ENCODE data around the gene RNGTT.

RNGTT gene

DNA sequence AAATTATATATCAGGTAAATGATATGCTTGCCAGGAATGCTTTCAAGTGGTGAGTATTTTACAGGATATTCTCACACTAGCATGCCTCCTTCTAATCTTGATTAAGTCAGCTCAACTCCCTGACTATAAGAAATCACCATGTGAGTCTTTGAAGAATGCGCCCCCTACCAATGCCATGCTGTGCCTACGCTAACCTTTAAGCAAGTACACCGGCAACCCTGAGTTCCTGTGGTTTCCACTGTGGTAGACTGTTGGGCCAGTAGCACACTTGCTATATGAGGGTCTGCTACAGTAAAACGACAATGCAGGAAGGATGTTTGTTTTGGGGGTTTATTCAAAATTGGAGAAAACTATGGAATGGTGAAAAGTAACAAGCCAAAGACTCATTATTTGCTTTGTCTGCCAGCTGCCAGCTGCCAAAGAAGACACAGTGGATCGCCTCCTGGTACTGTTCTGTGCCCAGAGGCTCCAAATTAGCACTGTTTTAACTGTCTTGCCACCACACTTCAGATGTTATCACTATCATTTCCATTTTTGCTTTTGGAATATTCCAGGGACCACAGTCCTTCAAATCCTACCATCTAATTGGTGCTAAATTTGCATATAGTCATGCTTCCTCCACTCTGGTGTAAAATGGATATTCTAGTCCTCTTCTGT, 333.5 kb downstream of the RNGTT start:
- no peaks in the 10 kb centered on the region for H3K27me3 ChIP-seq (ENCODE audit: control insufficient read depth in 2 of 2, insufficient read depth in 2 of 2, low read length in 2 of 2)
- H3K36me3 ChIP-seq (ENCODE audit: control insufficient read depth in 2 of 2, insufficient read depth in 2 of 2, low read length in 2 of 2), result no peaks in the 10 kb centered on the region
- H3K4me1 ChIP-seq (ENCODE audit: control insufficient read depth in 2 of 2, insufficient read depth in 2 of 2, low read length in 2 of 2), result no peaks in the 10 kb centered on the region

GRCh38 chr6:88626460-88626859, 337.0 kb downstream of the RNGTT start:
- Histone ChIP-seq H3K36me3 (ENCODE audit: control insufficient read depth in 2 of 2, insufficient read depth in 2 of 2, low read length in 2 of 2) (no peaks in the 10 kb centered on the region), H3K9me3 (ENCODE audit: control insufficient read depth in 2 of 2, low read length in 2 of 2) (no peaks in the 10 kb centered on the region), H3K4me1 (ENCODE audit: control insufficient read depth in 2 of 2, insufficient read depth in 2 of 2, low read length in 2 of 2) (no peaks in the 10 kb centered on the region), H3K9ac (ENCODE audit: low read depth in 1 of 2, low read length in 2 of 2) (no peak overlapping the region), H3K27me3 (ENCODE audit: control insufficient read depth in 2 of 2, insufficient read depth in 2 of 2, low read length in 2 of 2) (no peaks in the 10 kb centered on the region), H3K27ac (ENCODE audit: low read depth in 2 of 2, low read length in 2 of 2) (no peak overlapping the region), H3K4me3 (ENCODE audit: low read length in 2 of 2) (no peak overlapping the region)

More for the DNA sequence above, 333.5 kb downstream of the RNGTT start:
- Histone ChIP-seq H3K9ac (ENCODE audit: low read depth in 1 of 2, low read length in 2 of 2) (no peak overlapping the region), H3K4me3 (ENCODE audit: low read length in 2 of 2) (no peak overlapping the region), H3K27ac (ENCODE audit: low read depth in 2 of 2, low read length in 2 of 2) (no peak overlapping the region), H3K9me3 (ENCODE audit: control insufficient read depth in 2 of 2, low read length in 2 of 2) (no peaks in the 10 kb centered on the region)

- Histone ChIP-seq H3K9me3 (ENCODE audit: control insufficient read depth in 2 of 2, low read length in 2 of 2) (no peaks in the 10 kb centered on the region), H3K36me3 (ENCODE audit: control insufficient read depth in 2 of 2, insufficient read depth in 2 of 2, low read length in 2 of 2) (no peaks in the 10 kb centered on the region), H3K27me3 (ENCODE audit: control insufficient read depth in 2 of 2, insufficient read depth in 2 of 2, low read length in 2 of 2) (no peaks in the 10 kb centered on the region), H3K9ac (ENCODE audit: low read depth in 1 of 2, low read length in 2 of 2) (no peak overlapping the region), H3K27ac (ENCODE audit: low read depth in 2 of 2, low read length in 2 of 2) (no peak overlapping the region), H3K4me1 (ENCODE audit: control insufficient read depth in 2 of 2, insufficient read depth in 2 of 2, low read length in 2 of 2) (no peaks in the 10 kb centered on the region), H3K4me3 (ENCODE audit: low read length in 2 of 2) (no peak overlapping the region)
These were observed 339.9 kb downstream of the RNGTT start for GRCh38 chr6:88623531-88623930.

- no peaks in the 10 kb centered on the region for H3K36me3 ChIP-seq (ENCODE audit: control insufficient read depth in 2 of 2, insufficient read depth in 2 of 2, low read length in 2 of 2)
- H3K4me3 ChIP-seq (ENCODE audit: low read length in 2 of 2), result no peak overlapping the region
These were observed 343.5 kb downstream of the RNGTT start for GRCh38 chr6:88619951-88620350.

GRCh38 chr6:88616380-88616779, 347.0 kb downstream of the RNGTT start:
- Histone ChIP-seq H3K36me3 (ENCODE audit: control insufficient read depth in 2 of 2, insufficient read depth in 2 of 2, low read length in 2 of 2) (peaks cover 0 to 6% of the 10 kb centered on the region in 2 donors), H3K27me3 (ENCODE audit: control insufficient read depth in 2 of 2, insufficient read depth in 2 of 2, low read length in 2 of 2) (no peaks in the 10 kb centered on the region), H3K9me3 (ENCODE audit: control insufficient read depth in 2 of 2, low read length in 2 of 2) (no peaks in the 10 kb centered on the region), H3K4me1 (ENCODE audit: control insufficient read depth in 2 of 2, insufficient read depth in 2 of 2, low read length in 2 of 2) (no peaks in the 10 kb centered on the region), H3K4me3 (ENCODE audit: low read length in 2 of 2) (no peak overlapping the region), H3K9ac (ENCODE audit: low read depth in 1 of 2, low read length in 2 of 2) (no peak overlapping the region), H3K27ac (ENCODE audit: low read depth in 2 of 2, low read length in 2 of 2) (no peak overlapping the region)

More at GRCh38 chr6:88619951-88620350, 343.5 kb downstream of the RNGTT start:
- H3K9me3 ChIP-seq (ENCODE audit: control insufficient read depth in 2 of 2, low read length in 2 of 2), result no peaks in the 10 kb centered on the region
- no peak overlapping the region for H3K9ac ChIP-seq (ENCODE audit: low read depth in 1 of 2, low read length in 2 of 2)
- H3K27me3 ChIP-seq (ENCODE audit: control insufficient read depth in 2 of 2, insufficient read depth in 2 of 2, low read length in 2 of 2), result no peaks in the 10 kb centered on the region
- no peak overlapping the region for H3K27ac ChIP-seq (ENCODE audit: low read depth in 2 of 2, low read length in 2 of 2)
- no peaks in the 10 kb centered on the region for H3K4me1 ChIP-seq (ENCODE audit: control insufficient read depth in 2 of 2, insufficient read depth in 2 of 2, low read length in 2 of 2)

GRCh38 chr6:88614316-88614877, 349.0 kb downstream of the RNGTT start:
- H3K27ac ChIP-seq (ENCODE audit: low read depth in 2 of 2, low read length in 2 of 2), result no peak overlapping the region
- no peak overlapping the region for H3K4me3 ChIP-seq (ENCODE audit: low read length in 2 of 2)
- H3K27me3 ChIP-seq (ENCODE audit: control insufficient read depth in 2 of 2, insufficient read depth in 2 of 2, low read length in 2 of 2), result no peaks in the 10 kb centered on the region
- no peaks in the 10 kb centered on the region for H3K4me1 ChIP-seq (ENCODE audit: control insufficient read depth in 2 of 2, insufficient read depth in 2 of 2, low read length in 2 of 2)
- H3K9ac ChIP-seq (ENCODE audit: low read depth in 1 of 2, low read length in 2 of 2), result no peak overlapping the region
- H3K9me3 ChIP-seq (ENCODE audit: control insufficient read depth in 2 of 2, low read length in 2 of 2), result no peaks in the 10 kb centered on the region
- peaks cover 0 to 6% of the 10 kb centered on the region in 2 donors for H3K36me3 ChIP-seq (ENCODE audit: control insufficient read depth in 2 of 2, insufficient read depth in 2 of 2, low read length in 2 of 2)

GRCh38 chr6:88612631-88613030, 350.8 kb downstream of the RNGTT start:
- no peaks in the 10 kb centered on the region for H3K4me1 ChIP-seq (ENCODE audit: control insufficient read depth in 2 of 2, insufficient read depth in 2 of 2, low read length in 2 of 2)
- no peaks in the 10 kb centered on the region for H3K27me3 ChIP-seq (ENCODE audit: control insufficient read depth in 2 of 2, insufficient read depth in 2 of 2, low read length in 2 of 2)
- H3K9me3 ChIP-seq (ENCODE audit: control insufficient read depth in 2 of 2, low read length in 2 of 2), result no peaks in the 10 kb centered on the region
- H3K27ac ChIP-seq (ENCODE audit: low read depth in 2 of 2, low read length in 2 of 2), result no peak overlapping the region
- no peak overlapping the region for H3K4me3 ChIP-seq (ENCODE audit: low read length in 2 of 2)
- H3K36me3 ChIP-seq (ENCODE audit: control insufficient read depth in 2 of 2, insufficient read depth in 2 of 2, low read length in 2 of 2), result peaks cover 0 to 6% of the 10 kb centered on the region in 2 donors
- no peak overlapping the region for H3K9ac ChIP-seq (ENCODE audit: low read depth in 1 of 2, low read length in 2 of 2)

DNA sequence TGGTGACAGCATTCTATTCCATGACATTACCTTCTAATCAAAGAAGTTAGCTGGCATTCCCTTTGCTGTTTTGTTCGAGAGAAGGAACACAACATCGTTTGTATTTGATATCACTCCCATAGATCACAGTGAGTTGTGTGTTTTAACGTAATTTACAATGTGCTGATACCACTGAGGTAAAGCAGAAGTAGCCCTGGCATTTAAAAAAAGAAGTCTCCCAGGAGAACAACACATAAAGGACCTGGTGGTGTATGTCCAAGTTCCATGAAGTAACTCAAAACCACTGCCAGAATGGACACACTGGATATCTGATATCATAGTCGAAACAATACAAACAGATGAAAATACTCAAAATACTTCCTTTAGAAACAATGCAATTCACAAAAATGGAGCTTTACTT, 351.7 kb downstream of the RNGTT start:
- H3K9ac ChIP-seq (ENCODE audit: low read depth in 1 of 2, low read length in 2 of 2), result no peak overlapping the region
- no peaks in the 10 kb centered on the region for H3K4me1 ChIP-seq (ENCODE audit: control insufficient read depth in 2 of 2, insufficient read depth in 2 of 2, low read length in 2 of 2)
- H3K27ac ChIP-seq (ENCODE audit: low read depth in 2 of 2, low read length in 2 of 2), result no peak overlapping the region
- no peaks in the 10 kb centered on the region for H3K27me3 ChIP-seq (ENCODE audit: control insufficient read depth in 2 of 2, insufficient read depth in 2 of 2, low read length in 2 of 2)
- peaks cover 0 to 6% of the 10 kb centered on the region in 2 donors for H3K36me3 ChIP-seq (ENCODE audit: control insufficient read depth in 2 of 2, insufficient read depth in 2 of 2, low read length in 2 of 2)
- no peaks in the 10 kb centered on the region for H3K9me3 ChIP-seq (ENCODE audit: control insufficient read depth in 2 of 2, low read length in 2 of 2)
- H3K4me3 ChIP-seq (ENCODE audit: low read length in 2 of 2), result no peak overlapping the region

DNA sequence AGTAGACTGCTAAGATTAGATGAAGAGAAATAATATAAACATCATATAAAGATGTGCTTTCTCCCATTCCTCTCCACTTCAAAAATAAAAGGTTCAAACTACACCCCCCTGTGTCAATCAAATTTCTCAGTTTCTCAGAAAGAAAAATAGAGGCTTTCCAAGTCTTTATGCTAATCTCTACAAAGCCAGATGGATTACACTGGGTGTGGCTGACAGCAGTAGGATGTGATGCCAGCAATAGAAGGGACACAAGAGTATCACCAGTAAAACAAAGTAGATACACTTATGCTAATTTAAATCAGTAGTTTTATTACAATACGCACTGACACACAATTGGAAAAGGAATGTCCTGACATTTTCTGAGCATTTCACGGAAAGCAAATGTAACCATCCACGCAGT, 353.4 kb downstream of the RNGTT start:
- H3K9me3 ChIP-seq (ENCODE audit: control insufficient read depth in 2 of 2, low read length in 2 of 2), result no peaks in the 10 kb centered on the region
- H3K27ac ChIP-seq (ENCODE audit: low read depth in 2 of 2, low read length in 2 of 2), result no peak overlapping the region
- no peaks in the 10 kb centered on the region for H3K27me3 ChIP-seq (ENCODE audit: control insufficient read depth in 2 of 2, insufficient read depth in 2 of 2, low read length in 2 of 2)
- peaks cover 0 to 6% of the 10 kb centered on the region in 2 donors for H3K36me3 ChIP-seq (ENCODE audit: control insufficient read depth in 2 of 2, insufficient read depth in 2 of 2, low read length in 2 of 2)
- H3K9ac ChIP-seq (ENCODE audit: low read depth in 1 of 2, low read length in 2 of 2), result no peak overlapping the region
- no peaks in the 10 kb centered on the region for H3K4me1 ChIP-seq (ENCODE audit: control insufficient read depth in 2 of 2, insufficient read depth in 2 of 2, low read length in 2 of 2)
- H3K4me3 ChIP-seq (ENCODE audit: low read length in 2 of 2), result no peak overlapping the region

GRCh38 chr6:88605271-88605670, 358.1 kb downstream of the RNGTT start:
- Histone ChIP-seq H3K9me3 (ENCODE audit: control insufficient read depth in 2 of 2, low read length in 2 of 2) (no peaks in the 10 kb centered on the region), H3K9ac (ENCODE audit: low read depth in 1 of 2, low read length in 2 of 2) (no peak overlapping the region), H3K4me1 (ENCODE audit: control insufficient read depth in 2 of 2, insufficient read depth in 2 of 2, low read length in 2 of 2) (no peaks in the 10 kb centered on the region), H3K27ac (ENCODE audit: low read depth in 2 of 2, low read length in 2 of 2) (no peak overlapping the region), H3K4me3 (ENCODE audit: low read length in 2 of 2) (no peak overlapping the region), H3K36me3 (ENCODE audit: control insufficient read depth in 2 of 2, insufficient read depth in 2 of 2, low read length in 2 of 2) (no peaks in the 10 kb centered on the region), H3K27me3 (ENCODE audit: control insufficient read depth in 2 of 2, insufficient read depth in 2 of 2, low read length in 2 of 2) (no peaks in the 10 kb centered on the region)

All from mucosa of rectum (tissue), 2 donors.